Upper lobe of left lung (tissue), 4 donors: Measurements from ENCODE around the gene LGALS7.

Experiments
- EP300 ChIP-seq, 4 donors: sonication (generic); formaldehyde crosslinking; IDR thresholded peaks; one replicate each; pipeline ENCODE4 v1.5.1; 2017; ENCODE audit warnings: antibody characterized with exemption in 4 of 4, control low read depth in 2 of 4
- POLR2A ChIP-seq, 4 donors: fragments of 450-650 bp; IDR thresholded peaks; one replicate each; pipeline ENCODE4 v1.5.1; 2016 to 2017; ENCODE audit warnings: antibody characterized with exemption in 4 of 4, mild to moderate bottlenecking in 2 of 4
- POLR2AphosphoS5 ChIP-seq, 2 donors: sonication (generic); formaldehyde crosslinking; IDR thresholded peaks; one replicate each; pipeline ENCODE4 v1.5.1; 2017; ENCODE audit warnings: antibody characterized with exemption in 2 of 2
- TF ChIP-seq, protein P1 (sequence below), 6 experiments: fragments of 450-650 bp in 4 of 6; fragments of 200-600 bp in 2 of 6; sonication (generic) in 2 of 6; IDR thresholded peaks; one replicate each; pipeline ENCODE4 v1.5.1; 2016 to 2019; ENCODE audit warnings: antibody characterized with exemption in 6 of 6

DNA sequence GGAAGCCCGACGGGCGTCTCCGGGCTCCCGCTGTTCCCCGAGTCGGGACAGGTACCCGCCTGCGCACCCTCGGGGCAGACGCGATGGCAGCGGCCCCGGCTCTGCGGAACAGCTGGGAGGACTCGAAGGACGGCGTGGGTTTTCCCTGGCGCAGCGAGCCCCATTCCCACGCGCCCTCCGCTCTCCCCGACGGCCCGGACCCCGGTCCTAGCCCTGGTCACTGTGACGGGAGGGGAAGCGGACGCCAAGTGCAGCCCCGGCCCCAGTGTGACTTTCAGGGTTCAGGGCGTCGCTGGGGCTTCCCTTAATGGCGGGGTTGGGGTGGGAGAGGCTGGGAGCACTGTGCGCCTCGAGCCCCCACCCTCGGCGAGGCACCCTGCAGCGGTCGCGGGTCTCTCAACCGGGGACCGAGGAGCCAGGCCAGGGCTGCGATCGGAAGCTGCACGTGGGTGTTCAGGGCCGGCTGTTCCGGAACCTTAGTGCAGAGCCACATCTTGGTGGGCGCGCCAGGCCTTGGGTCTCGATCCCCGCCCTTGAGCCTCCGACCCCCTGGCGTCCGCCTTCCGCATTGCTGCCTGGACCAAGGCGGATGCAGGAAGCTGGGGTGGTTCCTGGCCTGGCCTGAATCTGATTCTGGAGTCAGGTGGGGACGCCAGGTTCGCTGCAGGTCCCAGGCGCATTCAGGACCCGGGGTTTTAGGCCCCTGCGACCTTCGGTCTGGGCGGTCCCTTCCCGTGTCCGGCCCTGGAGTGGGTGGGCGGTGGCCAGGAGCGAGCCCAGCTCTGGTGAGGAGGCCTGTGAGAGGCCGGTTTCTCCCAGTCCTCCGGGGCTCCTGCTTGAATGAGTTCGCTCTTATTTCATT is 19.2 kb upstream of the LGALS7 start:
- TF ChIP-seq, protein P1, sequence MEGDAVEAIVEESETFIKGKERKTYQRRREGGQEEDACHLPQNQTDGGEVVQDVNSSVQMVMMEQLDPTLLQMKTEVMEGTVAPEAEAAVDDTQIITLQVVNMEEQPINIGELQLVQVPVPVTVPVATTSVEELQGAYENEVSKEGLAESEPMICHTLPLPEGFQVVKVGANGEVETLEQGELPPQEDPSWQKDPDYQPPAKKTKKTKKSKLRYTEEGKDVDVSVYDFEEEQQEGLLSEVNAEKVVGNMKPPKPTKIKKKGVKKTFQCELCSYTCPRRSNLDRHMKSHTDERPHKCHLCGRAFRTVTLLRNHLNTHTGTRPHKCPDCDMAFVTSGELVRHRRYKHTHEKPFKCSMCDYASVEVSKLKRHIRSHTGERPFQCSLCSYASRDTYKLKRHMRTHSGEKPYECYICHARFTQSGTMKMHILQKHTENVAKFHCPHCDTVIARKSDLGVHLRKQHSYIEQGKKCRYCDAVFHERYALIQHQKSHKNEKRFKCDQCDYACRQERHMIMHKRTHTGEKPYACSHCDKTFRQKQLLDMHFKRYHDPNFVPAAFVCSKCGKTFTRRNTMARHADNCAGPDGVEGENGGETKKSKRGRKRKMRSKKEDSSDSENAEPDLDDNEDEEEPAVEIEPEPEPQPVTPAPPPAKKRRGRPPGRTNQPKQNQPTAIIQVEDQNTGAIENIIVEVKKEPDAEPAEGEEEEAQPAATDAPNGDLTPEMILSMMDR (IDR thresholded peaks at IDR 0.05) = peak in 5 of 6 experiments; percentile 49 to 83 (median 64)
- no peak for TF ChIP-seq POLR2AphosphoS5 (IDR thresholded peaks at IDR 0.05)
- TF ChIP-seq POLR2A (IDR thresholded peaks at IDR 0.05) = no peak
- no peak for TF ChIP-seq EP300 (IDR thresholded peaks at IDR 0.05)
